Inflammatory macrophage (primary cell): ENCODE results near the gene DROSHA.
"Not testable (repeated sequence)": the region's sequence is repeated elsewhere in the genome, so short reads cannot be mapped to it uniquely, and the experiment has no call there.

ENCODE experiments used
- DNase-seq, 2 donors: peaks; one replicate each; pipeline ENCODE4 v3.0.0-alpha.2; 2020 to 2022
- total RNA-seq, 18 experiments: gene quantifications; one replicate each; lab custom pipeline; 2026; ENCODE audit warnings: mixed read lengths in 6 of 18, inconsistent platforms in 2 of 18; lab: John Stamatoyannopoulos, UW

The DROSHA gene
- 12.5 to 60.2 (median 17.9) reads per million in 18 experiments for total RNA-seq

- peak; percentile 95 to 97 for DNase-seq
Observed at GRCh38 chr5:31531888-31532547, at the start of gene DROSHA, which contains the start of gene C5orf22. DROSHA (minus strand) TSS chr5:31532093; CDS start chr5:31529059, 3,034 bp downstream. C5orf22 (plus strand) TSS chr5:31532301; CDS start chr5:31532393, 92 bp downstream.

GRCh38 chr5:31579558-31579957 is 47.7 kb upstream of the DROSHA start:
- DNase-seq: no peak

- DNase-seq: peak in 1 of 2 donors; percentile 3
Observed at GRCh38 chr5:31577438-31577837, 45.5 kb upstream of the DROSHA start.

GRCh38 chr5:31574772-31575171 is 42.9 kb upstream of the DROSHA start:
- no peak for DNase-seq

- no peak for DNase-seq
Observed at GRCh38 chr5:31573494-31574142, 41.7 kb upstream of the DROSHA start.

- no peak for DNase-seq
Observed at GRCh38 chr5:31569068-31569467, 37.2 kb upstream of the DROSHA start.

- DNase-seq: no peak
Observed at GRCh38 chr5:31568302-31568835, 36.5 kb upstream of the DROSHA start.

- DNase-seq: peak; percentile 34 to 72
Observed at GRCh38 chr5:31566362-31566761, 34.5 kb upstream of the DROSHA start.

- peak in 1 of 2 donors; percentile 19 for DNase-seq
Observed at GRCh38 chr5:31563216-31563615, 31.3 kb upstream of the DROSHA start.

- no peak for DNase-seq
Observed at GRCh38 chr5:31561946-31562345, 30.1 kb upstream of the DROSHA start.

GRCh38 chr5:31559942-31560341 is 28.0 kb upstream of the DROSHA start:
- DNase-seq: no peak

GRCh38 chr5:31556461-31556860 is 24.6 kb upstream of the DROSHA start:
- DNase-seq: no peak

GRCh38 chr5:31554552-31554951 is 22.7 kb upstream of the DROSHA start:
- no peak for DNase-seq

- no peak for DNase-seq
Observed at GRCh38 chr5:31553863-31554262, 22.0 kb upstream of the DROSHA start.

GRCh38 chr5:31551878-31552277 is 20.0 kb upstream of the DROSHA start:
- no peak for DNase-seq

- DNase-seq: not testable (repeated sequence)
Observed at GRCh38 chr5:31549114-31549513, 17.2 kb upstream of the DROSHA start.

GRCh38 chr5:31537851-31538250 is 6.0 kb upstream of the DROSHA start:
- no peak for DNase-seq

GRCh38 chr5:31537349-31537748 is 5.5 kb upstream of the DROSHA start:
- no peak for DNase-seq

GRCh38 chr5:31536873-31537272 is 5.0 kb upstream of the DROSHA start:
- no peak for DNase-seq

GRCh38 chr5:31534527-31535046 is 2.7 kb upstream of the DROSHA start:
- no peak for DNase-seq

- DNase-seq: peak; percentile 22 to 28
Observed at GRCh38 chr5:31531543-31531887, 378 bp downstream of the DROSHA start.

- peak; percentile 4 to 14 for DNase-seq
Observed at GRCh38 chr5:31530541-31531265, 1.2 kb downstream of the DROSHA start.

GRCh38 chr5:31523041-31523440 is 8.9 kb downstream of the DROSHA start:
- DNase-seq: no peak
